Pancreas (tissue), 10 donors: Measurements from ENCODE around the gene CCDC185. TPM values are rescaled to one million over a fixed set of nuclear protein-coding genes. Genes with fewer than 3 reads are reported as not detected.

ENCODE experiments used
- ATAC-seq, 4 donors: fragments of 200-7000 bp; cut with Tn5 transposase; one replicate each; pipeline versions ENCODE4 v1.8.0 to v1.9.1; 2020; ENCODE audit warnings: mild to moderate bottlenecking in 4 of 4, moderate library complexity in 4 of 4
- DNase-seq, 6 donors: peaks; one replicate each; pipeline ENCODE4 v3.0.0-alpha.2; 2020
- FAIRE-seq: peaks from 2 replicates; lab custom pipeline; 2012; peaks lifted over from hg19 to GRCh38; lab: Jason Lieb, UNC
- H3K27ac ChIP-seq, 4 donors: fragments of 200-600 bp; sonication (generic); 1 replicate in 3 of 4; 2 replicates in 1 of 4; pipeline versions ENCODE4 v1.5.0 to v1.8.0; 2020
- H3K27me3 ChIP-seq, 4 donors: fragments of 200-600 bp; one replicate each; pipeline ENCODE4 v1.8.0; 2021
- H3K36me3 ChIP-seq, 3 donors: fragments of 200-600 bp; sonication (generic) in 1 of 3; one replicate each; pipeline versions ENCODE4 v1.5.0 to v1.8.0; 2020 to 2021
- H3K4me1 ChIP-seq, 3 donors: fragments of 200-600 bp; one replicate each; pipeline ENCODE4 v1.8.0; 2021
- H3K4me3 ChIP-seq, 4 donors: fragments of 200-600 bp; sonication (generic) in 2 of 4; one replicate each; pipeline versions ENCODE4 v1.5.0 to v1.8.0; 2020 to 2021
- H3K9me3 ChIP-seq, 4 donors: fragments of 200-600 bp; one replicate each; pipeline ENCODE4 v1.8.0; 2021
- CTCF ChIP-seq, 4 donors: fragments of 200-600 bp; sonication (generic) in 3 of 4; IDR thresholded peaks; one replicate each; pipeline versions ENCODE4 v1.5.0 to v1.8.0; 2021; ENCODE audit warnings: antibody characterized with exemption in 4 of 4
- WGBS, 2 donors: extraction: QIAGEN DNeasy Blood & Tissue Kit; methylation state at CpG; one replicate each; pipeline ENCODE4 v1.1.7; 2013; 5-methylcytosine and 5-hydroxymethylcytosine counted together
- intact Hi-C, 3 donors: fragments of 100-400 bp; cut with DNase I; formaldehyde crosslinking; loops; one replicate each; pipeline versions ENCODE4 v1.11.1 to v1.14.2; 2022
- polyA plus RNA-seq, 2 donors: library from polyadenylated mRNA; stranded (reverse); fragments of 200-250 nt; gene quantifications; one replicate each; pipeline ENCODE4 v1.2.3, GENCODE V29; 2013
- total RNA-seq, 6 donors: library from RNA; stranded (reverse); fragmentation: NEBNext Ultra II Directional in 4 of 6; extraction: Animal tissue kit (Norgen Biotek cat#: 25700) in 4 of 6; gene quantifications; one replicate each; pipeline versions ENCODE4 v1.2.1 to v1.2.4, GENCODE V29; 2021 to 2023
- donor health status: healthy with polysubstance abuse.
- donor health status: DM: no; HTN: no; CAD: no; lungs with moderate emphysema.
- donor health status: DM: no; HTN: no; CAD: no.
- donor health status: control.
- donor health status: control.
- donor health status: Bipolar disorder and iron deficiency.
- donor health status: DM: yes; HTN: yes; CAD: no.
- donor health status: DM: no; HTN: no; CAD: no.
- donor health status: DM: no; HTN: no; CAD: no.
- donor health status: DM: yes; HTN: yes; CAD: no.

CCDC185 gene
- total and polyA plus RNA-seq, 8 donors = not detected

- Histone ChIP-seq H3K4me3 (no peak overlapping the region), H3K4me1 (peaks cover 0 to 13% (median 7%) of the 10 kb centered on the region in 3 donors), H3K9me3 (no peaks in the 10 kb centered on the region), H3K27me3 (no peaks in the 10 kb centered on the region), H3K36me3 (no peaks in the 10 kb centered on the region), H3K27ac (no peak overlapping the region)
- FAIRE-seq (no peak), DNase-seq (no peak), ATAC-seq (peak in 3 of 4 donors; percentile 49 to 80 (median 61))
- intact Hi-C loops = no loop called here
- TF ChIP-seq CTCF (IDR thresholded peaks at IDR 0.05) = no peak
- WGBS, 2 donors = 14 to 18% methylated on average over 1 of the region's 1 CpG
Observed at GRCh38 chr1:223430236-223430635, 37.0 kb downstream of the CCDC185 start.

- TF ChIP-seq CTCF (IDR thresholded peaks at IDR 0.05) = no peak
- H3K36me3 ChIP-seq = no peaks in the 10 kb centered on the region
- H3K27me3 ChIP-seq = no peaks in the 10 kb centered on the region
- DNase-seq = no peak
- WGBS, 2 donors = 76 to 78% methylated on average over 3 of the region's 3 CpGs
- no peak overlapping the region for H3K4me3 ChIP-seq
- no peak for FAIRE-seq
- ATAC-seq = no peak
- H3K27ac ChIP-seq = no peak overlapping the region
- H3K4me1 ChIP-seq = no peaks in the 10 kb centered on the region
- intact Hi-C loops = no loop called here
- no peaks in the 10 kb centered on the region for H3K9me3 ChIP-seq
Observed at GRCh38 chr1:223437151-223437550, 43.9 kb downstream of the CCDC185 start.

GRCh38 chr1:223443397-223443796, 50.2 kb downstream of the CCDC185 start:
- Histone ChIP-seq H3K36me3 (no peaks in the 10 kb centered on the region), H3K27ac (no peak overlapping the region), H3K4me3 (no peak overlapping the region), H3K9me3 (no peaks in the 10 kb centered on the region), H3K27me3 (no peaks in the 10 kb centered on the region), H3K4me1 (no peaks in the 10 kb centered on the region)
- no peak for FAIRE-seq
- intact Hi-C loops = no loop called here
- DNase-seq = no peak
- TF ChIP-seq CTCF (IDR thresholded peaks at IDR 0.05) = no peak
- WGBS, 2 donors = 94 to 100% methylated on average over 1 of the region's 1 CpG
- no peak for ATAC-seq

- no peak overlapping the region for H3K27ac ChIP-seq
- intact Hi-C loops = no loop called here
- FAIRE-seq (no peak), DNase-seq (no peak), ATAC-seq (no peak)
- no peak overlapping the region for H3K4me3 ChIP-seq
- no peaks in the 10 kb centered on the region for H3K36me3 ChIP-seq
- H3K27me3 ChIP-seq = no peaks in the 10 kb centered on the region
- no peaks in the 10 kb centered on the region for H3K4me1 ChIP-seq
- WGBS, 2 donors = 84 to 87% methylated on average over 7 of the region's 7 CpGs
- H3K9me3 ChIP-seq = no peaks in the 10 kb centered on the region
- no peak for TF ChIP-seq CTCF (IDR thresholded peaks at IDR 0.05)
Observed at GRCh38 chr1:223444411-223444810, 51.2 kb downstream of the CCDC185 start.

Other genes starting within 250 kb of the CCDC185 start
- 10 to 100 TPM in 2 of 6 donors, 1 to 10 TPM in 4; 4.1 to 13.2 (median 6.0) TPM for gene SUSD4, start 29.2 kb upstream of the CCDC185 start, total RNA-seq
- gene SUSD4, start 29.2 kb upstream of the CCDC185 start, polyA plus RNA-seq = 10 to 100 TPM; 14.2 to 34.6 TPM